ENCODE data around the gene WAPL.

WAPL gene

DNA sequence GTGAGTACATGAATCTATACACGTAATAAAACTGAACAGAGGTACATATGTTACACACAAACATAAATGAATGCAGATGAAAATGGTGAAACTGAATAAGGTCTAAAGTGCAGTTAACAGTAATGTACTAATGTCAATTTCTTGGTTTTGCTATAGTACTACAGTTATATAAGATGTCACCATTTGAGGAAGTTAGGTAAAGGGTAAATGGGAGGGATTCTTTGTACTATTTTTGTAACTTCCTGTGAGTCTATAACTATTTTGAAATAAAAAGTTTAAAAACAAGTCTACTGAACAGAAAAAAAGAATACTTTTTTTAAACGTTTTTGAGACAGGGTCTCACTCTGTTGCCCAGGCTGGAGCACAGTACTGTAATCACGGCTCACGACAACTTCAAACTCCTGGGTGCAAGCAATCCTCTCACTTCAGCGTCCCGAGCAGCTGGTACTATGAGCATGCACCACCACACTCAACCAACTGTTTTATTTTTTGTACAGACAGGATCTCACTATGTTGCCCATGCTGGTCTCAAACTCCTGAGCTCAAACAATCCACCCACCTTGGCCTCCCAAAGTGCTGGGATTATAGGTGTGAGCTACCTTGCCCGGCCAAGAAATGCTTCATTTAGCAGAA lies 71.5 kb downstream of the WAPL start:
- H3K4me2 ChIP-seq (ENCODE audit: low read depth, low read length): no peak overlapping the region
- no peak overlapping the region for H3K27ac ChIP-seq (ENCODE audit: low read length)
- DNase-seq: no peak
- peaks cover 11% of the 10 kb centered on the region for H3K36me3 ChIP-seq (replicated peaks; ENCODE audit: insufficient read depth, low read length)
- TF ChIP-seq, protein P1, sequence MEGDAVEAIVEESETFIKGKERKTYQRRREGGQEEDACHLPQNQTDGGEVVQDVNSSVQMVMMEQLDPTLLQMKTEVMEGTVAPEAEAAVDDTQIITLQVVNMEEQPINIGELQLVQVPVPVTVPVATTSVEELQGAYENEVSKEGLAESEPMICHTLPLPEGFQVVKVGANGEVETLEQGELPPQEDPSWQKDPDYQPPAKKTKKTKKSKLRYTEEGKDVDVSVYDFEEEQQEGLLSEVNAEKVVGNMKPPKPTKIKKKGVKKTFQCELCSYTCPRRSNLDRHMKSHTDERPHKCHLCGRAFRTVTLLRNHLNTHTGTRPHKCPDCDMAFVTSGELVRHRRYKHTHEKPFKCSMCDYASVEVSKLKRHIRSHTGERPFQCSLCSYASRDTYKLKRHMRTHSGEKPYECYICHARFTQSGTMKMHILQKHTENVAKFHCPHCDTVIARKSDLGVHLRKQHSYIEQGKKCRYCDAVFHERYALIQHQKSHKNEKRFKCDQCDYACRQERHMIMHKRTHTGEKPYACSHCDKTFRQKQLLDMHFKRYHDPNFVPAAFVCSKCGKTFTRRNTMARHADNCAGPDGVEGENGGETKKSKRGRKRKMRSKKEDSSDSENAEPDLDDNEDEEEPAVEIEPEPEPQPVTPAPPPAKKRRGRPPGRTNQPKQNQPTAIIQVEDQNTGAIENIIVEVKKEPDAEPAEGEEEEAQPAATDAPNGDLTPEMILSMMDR (IDR thresholded peaks at IDR 0.05; ENCODE audit: low read length): no peak
- TF ChIP-seq EZH2phosphoT487 (IDR thresholded peaks at IDR 0.05; ENCODE audit: low read length): no peak
- TF ChIP-seq EZH2 (optimal IDR thresholded peaks at IDR 0.05; ENCODE audit: low read depth, low read length): no peak
- peaks cover 28% of the 10 kb centered on the region for H3K79me2 ChIP-seq (ENCODE audit: low read length)
- no peaks in the 10 kb centered on the region for H3F3A ChIP-seq (ENCODE audit: insufficient read depth, low read length)
- H3K9ac ChIP-seq (ENCODE audit: low read length): no peak overlapping the region
- H3K27me3 ChIP-seq (replicated peaks; ENCODE audit: insufficient read depth, low read length): no peaks in the 10 kb centered on the region
- no peak overlapping the region for H3K4me3 ChIP-seq (ENCODE audit: low read length)
- no peak overlapping the region for H2AFZ ChIP-seq (ENCODE audit: low read length)
- H3K9me3 ChIP-seq (replicated peaks; ENCODE audit: insufficient read depth, low read length): no peaks in the 10 kb centered on the region
- no peaks in the 10 kb centered on the region for H3K9me2 ChIP-seq (replicated peaks; ENCODE audit: insufficient read depth, low read length)
- H3K4me1 ChIP-seq (ENCODE audit: low read length): peaks cover 11% of the 10 kb centered on the region; the same call in 1 of the 2 replicates
- no peaks in the 10 kb centered on the region for H4K20me1 ChIP-seq (ENCODE audit: insufficient read depth, low read length)

DNA sequence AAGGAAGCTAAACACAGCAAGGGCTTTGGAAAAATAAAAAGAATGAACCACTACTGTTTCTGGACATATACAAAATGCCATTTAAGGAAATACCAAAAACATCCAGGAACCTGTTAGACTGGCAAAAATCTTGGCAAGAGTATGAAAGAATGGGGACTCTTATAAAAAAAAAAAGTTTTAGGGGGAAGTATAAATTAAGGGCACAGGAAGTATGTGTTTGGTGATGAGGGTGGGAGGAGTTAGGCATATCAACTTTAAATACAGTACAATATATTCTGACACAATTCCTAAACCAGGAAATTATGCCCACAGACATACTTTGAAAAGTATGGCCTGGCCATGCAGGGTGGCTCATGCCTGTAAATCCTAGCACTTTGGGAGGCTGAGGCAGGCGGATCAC lies 74.2 kb downstream of the WAPL start:
- H3K79me2 ChIP-seq (ENCODE audit: low read length): peaks cover 35% of the 10 kb centered on the region
- no peak overlapping the region for H3K4me3 ChIP-seq (ENCODE audit: low read length)
- H3K27ac ChIP-seq (ENCODE audit: low read length): peak overlapping the region; percentile 8; the same call in 1 of the 2 replicates
- no peaks in the 10 kb centered on the region for H3K9me3 ChIP-seq (replicated peaks; ENCODE audit: insufficient read depth, low read length)
- H4K20me1 ChIP-seq (ENCODE audit: insufficient read depth, low read length): no peaks in the 10 kb centered on the region
- peaks cover 11% of the 10 kb centered on the region; the same call in 1 of the 2 replicates for H3K4me1 ChIP-seq (ENCODE audit: low read length)
- H3K9ac ChIP-seq (ENCODE audit: low read length): no peak overlapping the region
- DNase-seq: no peak
- TF ChIP-seq, protein P1 (IDR thresholded peaks at IDR 0.05; ENCODE audit: low read length): no peak
- TF ChIP-seq EZH2phosphoT487 (IDR thresholded peaks at IDR 0.05; ENCODE audit: low read length) (no peak), EZH2 (optimal IDR thresholded peaks at IDR 0.05; ENCODE audit: low read depth, low read length) (no peak)
- H3K9me2 ChIP-seq (replicated peaks; ENCODE audit: insufficient read depth, low read length): no peaks in the 10 kb centered on the region
- peaks cover 11% of the 10 kb centered on the region for H3K36me3 ChIP-seq (replicated peaks; ENCODE audit: insufficient read depth, low read length)
- no peaks in the 10 kb centered on the region for H3F3A ChIP-seq (ENCODE audit: insufficient read depth, low read length)
- H3K4me2 ChIP-seq (ENCODE audit: low read depth, low read length): 0 out of 2 replicates have a peak overlapping the region, but pooled peaks have one; percentile 4
- H3K27me3 ChIP-seq (replicated peaks; ENCODE audit: insufficient read depth, low read length): no peaks in the 10 kb centered on the region
- H2AFZ ChIP-seq (ENCODE audit: low read length): no peak overlapping the region

DNA sequence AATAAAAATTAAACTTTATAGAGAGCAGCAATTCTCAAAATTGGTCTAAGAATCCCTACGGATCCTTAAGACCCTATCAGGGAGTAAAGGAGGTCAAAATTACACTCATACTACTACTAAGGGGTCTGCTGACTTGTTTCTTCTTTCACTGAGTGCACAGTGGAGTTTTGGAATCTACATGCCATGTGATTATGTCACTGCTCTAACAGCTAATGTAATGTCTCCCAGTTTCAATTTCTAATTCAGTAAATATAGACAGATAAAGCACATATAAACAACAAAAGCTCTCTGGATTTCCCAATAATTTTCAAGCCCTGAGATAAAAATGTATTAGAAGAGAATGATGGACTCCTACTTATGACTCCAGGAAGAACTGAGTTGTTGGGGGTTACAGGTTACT lies 74.6 kb downstream of the WAPL start:
- no peak for DNase-seq
- H3K4me2 ChIP-seq (ENCODE audit: low read depth, low read length): 0 out of 2 replicates have a peak overlapping the region, but pooled peaks have one; percentile 4
- peak overlapping the region; percentile 8; the same call in 1 of the 2 replicates for H3K27ac ChIP-seq (ENCODE audit: low read length)
- TF ChIP-seq, protein P1 (IDR thresholded peaks at IDR 0.05; ENCODE audit: low read length): no peak
- no peak for TF ChIP-seq EZH2 (optimal IDR thresholded peaks at IDR 0.05; ENCODE audit: low read depth, low read length)
- peaks cover 35% of the 10 kb centered on the region for H3K79me2 ChIP-seq (ENCODE audit: low read length)
- H3F3A ChIP-seq (ENCODE audit: insufficient read depth, low read length): no peaks in the 10 kb centered on the region
- no peaks in the 10 kb centered on the region for H4K20me1 ChIP-seq (ENCODE audit: insufficient read depth, low read length)
- no peaks in the 10 kb centered on the region for H3K9me3 ChIP-seq (replicated peaks; ENCODE audit: insufficient read depth, low read length)
- H3K9me2 ChIP-seq (replicated peaks; ENCODE audit: insufficient read depth, low read length): no peaks in the 10 kb centered on the region
- H2AFZ ChIP-seq (ENCODE audit: low read length): no peak overlapping the region
- H3K4me1 ChIP-seq (ENCODE audit: low read length): peaks cover 11% of the 10 kb centered on the region; the same call in 1 of the 2 replicates
- H3K27me3 ChIP-seq (replicated peaks; ENCODE audit: insufficient read depth, low read length): no peaks in the 10 kb centered on the region
- H3K4me3 ChIP-seq (ENCODE audit: low read length): no peak overlapping the region
- H3K36me3 ChIP-seq (replicated peaks; ENCODE audit: insufficient read depth, low read length): peaks cover 11% of the 10 kb centered on the region
- no peak overlapping the region for H3K9ac ChIP-seq (ENCODE audit: low read length)

Measured in MM.1S (cell line).